H1 (cell line): ENCODE results near the gene INTS1. TPM values are rescaled to one million over a fixed set of nuclear protein-coding genes. Genes with fewer than 3 reads are reported as not detected.

ENCODE experiments used
- CBX8 ChIP-seq: fragments of 300-800, 300-1000 bp; sonication (generic); IDR thresholded peaks from 2 replicates; pipeline ENCODE4 v1.7.1; 2016; ENCODE audit warnings: low read depth, low read length, borderline replicate concordance
- JUND ChIP-seq: IDR thresholded peaks from 2 replicates; pipeline ENCODE4 v1.6.1; 2011; ENCODE audit warnings: mild to moderate bottlenecking, improper control_type of control experiment, low read length
- SRF ChIP-seq: IDR thresholded peaks from 2 replicates; pipeline ENCODE4 v1.6.1; 2011; ENCODE audit warnings: mild to moderate bottlenecking, low read depth, low read length, moderate library complexity
- polyA plus RNA-seq, 7 experiments: library from polyadenylated mRNA; depleted of rRNA in 3 of 7; stranded (reverse) in 5 of 7; unstranded in 2 of 7; fragments of >200 nt in 5 of 7; fragments of 200-250 nt in 2 of 7; gene quantifications; 1 replicate in 5 of 7; 2 replicates in 1 of 7; 4 replicates in 1 of 7; pipeline versions ENCODE4 v1.2.1 to v1.2.3, GENCODE V29; 2011 to 2013; ENCODE audit warnings: missing spikeins in 2 of 7, mixed read lengths in 2 of 7
- total RNA-seq: library from RNA; stranded (reverse); fragmentation: NEBNext Ultra II Directional; extraction: Animal tissue kit (Norgen Biotek cat#: 25700); gene quantifications from 2 replicates; pipeline ENCODE4 v1.2.1, GENCODE V29; 2021
- TF ChIP-seq, protein P1 (sequence below): fragments of 300-600 bp; sonication (generic); IDR thresholded peaks from 2 replicates; pipeline ENCODE4 v1.7.1; 2012; ENCODE audit warnings: low read length, moderate library complexity, mild to moderate bottlenecking, inconsistent platforms; ENCODE audit not compliant: insufficient replicate concordance

The INTS1 gene
- total and polyA plus RNA-seq, 2 of the 8 experiments (the other 6 are each of a cell fraction or from before 2014, with no cell fraction given) = 76.9 to 104 TPM

DNA sequence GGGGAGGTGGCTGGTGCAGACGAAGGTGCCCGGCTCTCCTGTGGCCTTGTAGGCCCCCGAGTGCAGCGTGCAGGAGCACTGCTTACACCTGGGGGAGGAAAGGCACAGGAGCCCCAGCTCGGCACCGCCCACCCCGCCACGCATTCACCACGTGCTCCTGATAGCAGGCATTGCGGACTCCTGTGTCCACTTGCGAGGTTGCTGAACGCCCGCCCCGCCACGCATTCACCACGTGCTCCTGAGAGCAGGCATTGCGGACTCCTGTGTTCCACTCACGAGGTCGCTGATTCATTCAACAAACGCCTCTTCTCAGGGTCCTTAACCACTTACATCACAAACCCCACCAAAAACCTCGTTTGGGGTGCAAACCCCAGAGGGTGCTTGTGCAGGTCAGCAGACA lies 58.8 kb downstream of the INTS1 start (continued):
- TF ChIP-seq, protein P1, sequence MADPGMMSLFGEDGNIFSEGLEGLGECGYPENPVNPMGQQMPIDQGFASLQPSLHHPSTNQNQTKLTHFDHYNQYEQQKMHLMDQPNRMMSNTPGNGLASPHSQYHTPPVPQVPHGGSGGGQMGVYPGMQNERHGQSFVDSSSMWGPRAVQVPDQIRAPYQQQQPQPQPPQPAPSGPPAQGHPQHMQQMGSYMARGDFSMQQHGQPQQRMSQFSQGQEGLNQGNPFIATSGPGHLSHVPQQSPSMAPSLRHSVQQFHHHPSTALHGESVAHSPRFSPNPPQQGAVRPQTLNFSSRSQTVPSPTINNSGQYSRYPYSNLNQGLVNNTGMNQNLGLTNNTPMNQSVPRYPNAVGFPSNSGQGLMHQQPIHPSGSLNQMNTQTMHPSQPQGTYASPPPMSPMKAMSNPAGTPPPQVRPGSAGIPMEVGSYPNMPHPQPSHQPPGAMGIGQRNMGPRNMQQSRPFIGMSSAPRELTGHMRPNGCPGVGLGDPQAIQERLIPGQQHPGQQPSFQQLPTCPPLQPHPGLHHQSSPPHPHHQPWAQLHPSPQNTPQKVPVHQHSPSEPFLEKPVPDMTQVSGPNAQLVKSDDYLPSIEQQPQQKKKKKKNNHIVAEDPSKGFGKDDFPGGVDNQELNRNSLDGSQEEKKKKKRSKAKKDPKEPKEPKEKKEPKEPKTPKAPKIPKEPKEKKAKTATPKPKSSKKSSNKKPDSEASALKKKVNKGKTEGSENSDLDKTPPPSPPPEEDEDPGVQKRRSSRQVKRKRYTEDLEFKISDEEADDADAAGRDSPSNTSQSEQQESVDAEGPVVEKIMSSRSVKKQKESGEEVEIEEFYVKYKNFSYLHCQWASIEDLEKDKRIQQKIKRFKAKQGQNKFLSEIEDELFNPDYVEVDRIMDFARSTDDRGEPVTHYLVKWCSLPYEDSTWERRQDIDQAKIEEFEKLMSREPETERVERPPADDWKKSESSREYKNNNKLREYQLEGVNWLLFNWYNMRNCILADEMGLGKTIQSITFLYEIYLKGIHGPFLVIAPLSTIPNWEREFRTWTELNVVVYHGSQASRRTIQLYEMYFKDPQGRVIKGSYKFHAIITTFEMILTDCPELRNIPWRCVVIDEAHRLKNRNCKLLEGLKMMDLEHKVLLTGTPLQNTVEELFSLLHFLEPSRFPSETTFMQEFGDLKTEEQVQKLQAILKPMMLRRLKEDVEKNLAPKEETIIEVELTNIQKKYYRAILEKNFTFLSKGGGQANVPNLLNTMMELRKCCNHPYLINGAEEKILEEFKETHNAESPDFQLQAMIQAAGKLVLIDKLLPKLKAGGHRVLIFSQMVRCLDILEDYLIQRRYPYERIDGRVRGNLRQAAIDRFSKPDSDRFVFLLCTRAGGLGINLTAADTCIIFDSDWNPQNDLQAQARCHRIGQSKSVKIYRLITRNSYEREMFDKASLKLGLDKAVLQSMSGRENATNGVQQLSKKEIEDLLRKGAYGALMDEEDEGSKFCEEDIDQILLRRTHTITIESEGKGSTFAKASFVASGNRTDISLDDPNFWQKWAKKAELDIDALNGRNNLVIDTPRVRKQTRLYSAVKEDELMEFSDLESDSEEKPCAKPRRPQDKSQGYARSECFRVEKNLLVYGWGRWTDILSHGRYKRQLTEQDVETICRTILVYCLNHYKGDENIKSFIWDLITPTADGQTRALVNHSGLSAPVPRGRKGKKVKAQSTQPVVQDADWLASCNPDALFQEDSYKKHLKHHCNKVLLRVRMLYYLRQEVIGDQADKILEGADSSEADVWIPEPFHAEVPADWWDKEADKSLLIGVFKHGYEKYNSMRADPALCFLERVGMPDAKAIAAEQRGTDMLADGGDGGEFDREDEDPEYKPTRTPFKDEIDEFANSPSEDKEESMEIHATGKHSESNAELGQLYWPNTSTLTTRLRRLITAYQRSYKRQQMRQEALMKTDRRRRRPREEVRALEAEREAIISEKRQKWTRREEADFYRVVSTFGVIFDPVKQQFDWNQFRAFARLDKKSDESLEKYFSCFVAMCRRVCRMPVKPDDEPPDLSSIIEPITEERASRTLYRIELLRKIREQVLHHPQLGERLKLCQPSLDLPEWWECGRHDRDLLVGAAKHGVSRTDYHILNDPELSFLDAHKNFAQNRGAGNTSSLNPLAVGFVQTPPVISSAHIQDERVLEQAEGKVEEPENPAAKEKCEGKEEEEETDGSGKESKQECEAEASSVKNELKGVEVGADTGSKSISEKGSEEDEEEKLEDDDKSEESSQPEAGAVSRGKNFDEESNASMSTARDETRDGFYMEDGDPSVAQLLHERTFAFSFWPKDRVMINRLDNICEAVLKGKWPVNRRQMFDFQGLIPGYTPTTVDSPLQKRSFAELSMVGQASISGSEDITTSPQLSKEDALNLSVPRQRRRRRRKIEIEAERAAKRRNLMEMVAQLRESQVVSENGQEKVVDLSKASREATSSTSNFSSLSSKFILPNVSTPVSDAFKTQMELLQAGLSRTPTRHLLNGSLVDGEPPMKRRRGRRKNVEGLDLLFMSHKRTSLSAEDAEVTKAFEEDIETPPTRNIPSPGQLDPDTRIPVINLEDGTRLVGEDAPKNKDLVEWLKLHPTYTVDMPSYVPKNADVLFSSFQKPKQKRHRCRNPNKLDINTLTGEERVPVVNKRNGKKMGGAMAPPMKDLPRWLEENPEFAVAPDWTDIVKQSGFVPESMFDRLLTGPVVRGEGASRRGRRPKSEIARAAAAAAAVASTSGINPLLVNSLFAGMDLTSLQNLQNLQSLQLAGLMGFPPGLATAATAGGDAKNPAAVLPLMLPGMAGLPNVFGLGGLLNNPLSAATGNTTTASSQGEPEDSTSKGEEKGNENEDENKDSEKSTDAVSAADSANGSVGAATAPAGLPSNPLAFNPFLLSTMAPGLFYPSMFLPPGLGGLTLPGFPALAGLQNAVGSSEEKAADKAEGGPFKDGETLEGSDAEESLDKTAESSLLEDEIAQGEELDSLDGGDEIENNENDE = no peak
- TF ChIP-seq JUND (no peak), SRF (no peak), CBX8 (no peak)
